Stimulated activated CD4-positive, alpha-beta T cell treated with anti-CD3 and anti-CD28 coated beads, TNF-alpha, amount 100 ng/mL, for 48 hours (primary cell): ENCODE results near the gene LRRC41.
"Not testable (repeated sequence)": the region's sequence is repeated elsewhere in the genome, so short reads cannot be mapped to it uniquely, and the experiment has no call there.

Experiments used
- DNase-seq, 3 donors: peaks; one replicate each; pipeline ENCODE4 v3.0.0-alpha.2; 2020; ENCODE audit warnings: low read depth in 3 of 3

LRRC41 gene

GRCh38 chr1:46325285-46326076, 22.1 kb upstream of the LRRC41 start:
- DNase-seq: not testable (repeated sequence)

DNA sequence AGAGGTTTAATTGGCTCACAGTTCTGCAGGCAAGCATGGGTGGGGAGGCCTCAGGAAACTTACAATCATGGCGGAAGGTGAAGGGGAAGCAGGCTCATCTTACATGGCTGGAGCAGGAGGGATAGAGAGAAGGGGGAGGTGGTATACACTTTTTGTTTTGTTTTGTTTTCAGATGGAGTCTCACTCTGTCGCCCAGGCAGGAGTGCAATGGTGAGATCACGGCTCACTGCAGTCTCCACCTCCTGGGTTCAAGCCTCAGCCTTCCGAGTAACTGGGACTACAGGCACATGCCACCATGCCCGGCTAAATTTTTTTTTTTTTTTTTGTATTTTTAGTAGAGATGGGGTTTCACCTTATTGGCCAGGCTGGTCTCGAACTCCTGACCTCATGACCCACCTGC, 18.8 kb upstream of the LRRC41 start:
- not testable (repeated sequence) for DNase-seq

GRCh38 chr1:46319960-46320914, 16.8 kb upstream of the LRRC41 start:
- not testable (repeated sequence) for DNase-seq

- DNase-seq: not testable (repeated sequence)
Measured at GRCh38 chr1:46319301-46319700, 15.9 kb upstream of the LRRC41 start.

DNA sequence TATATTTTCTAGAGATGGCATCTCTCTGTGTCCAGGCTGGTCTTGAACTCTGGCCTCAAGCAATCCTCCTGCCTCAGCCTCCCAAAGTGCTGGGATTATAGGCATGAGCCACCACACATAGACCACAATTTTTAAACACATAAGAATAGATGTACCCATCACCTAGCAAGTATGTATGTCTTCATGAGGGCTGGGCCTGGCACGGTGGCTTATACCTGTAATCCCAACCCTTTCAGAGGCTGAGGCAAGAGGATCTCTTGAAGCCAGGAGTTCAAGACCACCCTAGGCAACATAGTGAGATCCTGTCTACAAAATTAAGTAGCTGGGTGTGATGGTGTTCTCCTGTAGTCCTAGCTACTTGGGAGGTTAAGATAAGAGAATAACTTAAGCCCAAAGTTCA, 13.9 kb upstream of the LRRC41 start:
- no peak for DNase-seq

- DNase-seq: no peak
Measured at GRCh38 chr1:46315669-46316403, 12.4 kb upstream of the LRRC41 start.

DNA sequence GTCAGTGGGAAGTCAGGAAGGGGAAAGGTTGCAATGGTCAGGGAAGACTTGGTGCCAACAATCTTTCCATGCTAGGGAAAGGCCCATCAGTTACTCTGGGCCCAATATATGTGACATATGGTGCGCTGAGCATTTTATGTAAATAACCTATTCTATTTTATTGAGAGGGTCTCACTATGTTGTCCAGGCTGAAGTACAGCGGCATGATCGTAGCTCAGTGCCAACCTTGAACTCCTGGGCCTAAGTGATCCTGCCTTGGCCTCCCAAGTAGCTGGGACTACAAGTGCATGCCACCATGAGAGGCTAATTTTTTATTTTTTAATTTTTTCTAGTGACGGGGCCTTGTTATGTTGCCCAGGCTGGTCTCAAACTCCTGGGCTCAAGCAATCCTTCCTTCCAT, 6.9 kb upstream of the LRRC41 start:
- no peak for DNase-seq

GRCh38 chr1:46309401-46310159, 6.2 kb upstream of the LRRC41 start:
- no peak for DNase-seq

- no peak for DNase-seq
Measured at GRCh38 chr1:46306159-46306530, 2.7 kb upstream of the LRRC41 start.

GRCh38 chr1:46303872-46304326, 483 bp upstream of the LRRC41 start:
- no peak for DNase-seq

- peak in 1 of 3 donors; percentile 21 for DNase-seq
Measured at GRCh38 chr1:46302641-46303037, 777 bp downstream of the LRRC41 start.

DNA sequence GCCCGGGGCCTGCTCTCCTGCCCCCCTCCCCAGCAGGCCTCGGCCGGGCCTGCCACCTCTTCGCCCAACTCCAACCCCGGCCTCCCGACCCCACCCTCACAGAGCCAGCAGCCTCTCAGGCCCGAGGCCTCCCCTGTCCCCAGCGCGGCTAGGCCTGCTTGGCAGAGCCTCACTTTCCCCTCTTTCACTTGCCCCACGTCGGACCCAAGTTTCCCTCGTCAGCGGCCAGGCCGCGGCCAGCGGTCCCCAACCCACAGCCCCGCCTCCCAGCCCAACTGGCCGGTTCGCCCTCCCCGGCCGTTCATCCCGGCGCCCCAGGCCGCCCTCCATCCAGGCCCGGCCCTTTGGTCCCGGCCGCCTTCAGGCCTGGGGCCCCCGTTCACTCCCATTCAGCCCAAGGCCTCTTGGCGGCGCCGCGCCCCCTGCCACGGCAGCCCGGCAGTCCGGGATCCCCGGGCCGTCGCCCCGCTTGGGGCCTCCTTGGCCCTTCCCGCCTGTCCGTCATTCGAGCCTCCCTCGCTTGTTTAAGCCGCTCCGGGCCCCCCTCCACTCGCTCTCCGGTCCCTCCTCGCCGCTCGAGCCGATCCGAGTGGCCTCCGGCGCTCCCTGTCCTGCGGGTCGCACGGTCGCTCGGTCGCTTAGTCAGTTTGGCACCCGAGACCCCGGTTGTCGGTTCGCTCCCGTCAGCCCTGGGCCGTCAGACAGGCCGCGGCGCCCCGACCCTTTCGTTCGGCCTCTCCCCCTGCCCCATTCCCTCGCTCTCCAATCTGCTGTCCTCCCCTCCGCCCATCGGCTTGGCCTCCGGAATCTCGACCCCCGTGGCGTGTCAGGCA, 1.4 kb downstream of the LRRC41 start:
- peak in 1 of 3 donors; percentile 41 for DNase-seq

DNA sequence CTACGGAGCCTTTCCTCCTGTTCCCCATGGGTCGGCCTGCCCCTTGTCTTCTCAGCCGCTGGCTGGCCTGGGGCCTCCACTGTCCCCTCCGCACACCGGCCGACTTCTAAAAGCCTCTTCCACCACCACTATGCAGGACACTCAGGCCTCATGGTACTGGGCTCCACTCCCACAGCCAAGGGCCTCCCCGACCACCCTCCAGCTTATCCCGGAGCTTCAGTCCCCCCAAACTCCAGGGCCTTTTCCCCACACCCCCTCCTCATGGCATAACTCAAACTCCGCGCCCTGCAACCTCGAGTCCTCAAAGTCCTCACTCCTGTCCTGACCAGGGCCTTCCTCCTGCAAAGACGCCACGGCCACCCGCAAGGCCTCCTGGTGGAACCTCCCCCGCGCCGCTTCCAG, 2.0 kb downstream of the LRRC41 start:
- no peak for DNase-seq

DNA sequence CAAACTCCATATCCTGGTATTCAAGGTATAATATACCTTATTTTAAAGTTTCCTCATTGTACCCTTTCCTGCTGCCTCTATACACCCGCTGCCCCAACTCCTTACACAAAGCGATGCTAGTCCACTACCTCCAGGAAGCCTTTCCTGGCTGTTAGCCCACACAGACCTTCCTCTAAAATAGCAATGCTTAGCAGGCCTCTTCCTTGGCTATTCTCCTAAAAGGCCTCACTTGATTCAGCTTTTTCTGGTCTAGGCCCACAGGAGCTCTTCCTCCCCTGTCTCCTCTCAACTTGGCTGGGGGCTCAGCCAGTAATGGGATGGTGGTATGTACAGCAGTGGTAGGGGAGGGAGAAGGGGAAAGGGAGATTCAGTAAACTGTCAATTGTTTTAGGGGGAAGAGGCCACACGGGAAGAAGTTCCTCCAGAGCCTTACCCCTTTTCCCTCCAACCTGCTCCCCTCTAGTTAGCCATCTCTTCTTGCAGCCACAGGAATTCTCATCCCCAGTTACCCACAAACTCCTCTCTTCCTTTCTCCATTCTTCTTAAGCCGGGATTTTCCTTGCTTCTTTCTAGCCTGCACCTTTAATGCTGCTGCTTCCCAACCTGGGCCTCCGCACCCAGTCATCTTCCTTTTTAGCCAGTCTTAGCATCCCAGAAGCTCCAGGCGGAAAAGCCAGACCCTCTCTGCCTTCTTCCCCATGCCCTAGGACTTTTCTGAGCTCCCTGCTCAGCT, 2.6 kb downstream of the LRRC41 start:
- DNase-seq: no peak

GRCh38 chr1:46298387-46298786, 5.0 kb downstream of the LRRC41 start:
- no peak for DNase-seq

DNA sequence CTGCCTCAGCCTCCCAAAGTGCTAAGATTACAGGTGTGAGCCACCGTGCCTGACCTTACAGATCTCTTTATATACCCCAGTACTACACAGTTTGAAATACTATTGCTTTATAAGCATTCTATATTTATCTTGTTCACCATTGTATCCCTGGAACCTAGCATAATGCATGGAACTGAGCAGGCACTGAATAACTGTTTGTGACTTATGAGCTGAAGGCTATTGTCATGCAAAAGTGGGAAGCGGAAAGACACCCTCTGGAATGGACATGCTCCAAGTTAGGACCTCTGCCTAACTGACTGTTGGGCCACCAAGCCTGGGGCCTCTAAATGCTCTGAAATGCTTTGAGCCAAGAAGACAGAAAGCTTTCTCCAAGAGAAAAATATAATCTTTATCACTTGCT, 8.1 kb downstream of the LRRC41 start:
- DNase-seq: no peak

- DNase-seq: no peak
Measured at GRCh38 chr1:46289976-46290375, 13.4 kb downstream of the LRRC41 start.

DNA sequence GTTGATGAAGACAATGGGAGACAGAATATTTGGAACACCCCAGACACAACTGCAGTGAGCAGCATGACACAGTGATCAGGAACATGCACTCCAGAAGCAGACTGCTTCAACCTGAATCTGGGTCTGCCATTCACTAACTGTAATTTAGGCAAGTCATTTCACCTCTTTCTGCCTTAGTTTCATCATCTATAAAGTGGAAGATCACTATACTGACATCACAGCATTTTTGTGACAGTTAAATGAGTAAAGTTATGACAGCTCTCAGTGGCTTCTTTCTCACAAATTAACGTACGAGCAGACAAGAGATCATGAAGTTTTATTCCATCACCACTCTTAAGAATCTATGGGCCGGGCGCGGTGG, 14.3 kb downstream of the LRRC41 start:
- no peak for DNase-seq

- DNase-seq: no peak
Measured at GRCh38 chr1:46288485-46289133, 14.8 kb downstream of the LRRC41 start.
